Left colon (tissue), 2 donors: ENCODE results near the gene IFNG. TPM values are rescaled to one million over a fixed set of nuclear protein-coding genes. Genes with fewer than 3 reads are reported as not detected.
"Not testable (repeated sequence)": the region's sequence is repeated elsewhere in the genome, so short reads cannot be mapped to it uniquely, and the experiment has no call there.

ENCODE experiments used
- ATAC-seq: fragments of 200-7000 bp; cut with Tn5 transposase; one replicate; pipeline ENCODE4 v1.9.1; 2020; ENCODE audit warnings: mild to moderate bottlenecking, moderate library complexity
- DNase-seq, 2 donors: peaks; one replicate each; pipeline ENCODE4 v3.0.0-alpha.2; 2020
- intact Hi-C, 2 donors: fragments of 100-400 bp; cut with DNase I in 1 of 2; cut with micrococcal nuclease in 1 of 2; formaldehyde crosslinking; loops; one replicate each; pipeline versions ENCODE4 v1.11.2 to v1.14.0; 2022; cut with DNase I, micrococcal nuclease
- long read RNA-seq: library from polyadenylated mRNA; unstranded; transcript quantifications from one replicate; pipeline ENCODE4 v2.0.0, GENCODE V29; 2021
- total RNA-seq, 2 donors: library from RNA; stranded (reverse); fragmentation: NEBNext Ultra II Directional; extraction: Animal tissue kit (Norgen Biotek cat#: 25700); gene quantifications; one replicate each; pipeline ENCODE4 v1.2.1, GENCODE V29; 2021
- donor health status: DM: no; HTN: no; CAD: no.
- donor health status: DM: yes; HTN: yes; CAD: no.

IFNG gene
- total RNA-seq = not detected
- long read RNA-seq = 0 reads

DNA sequence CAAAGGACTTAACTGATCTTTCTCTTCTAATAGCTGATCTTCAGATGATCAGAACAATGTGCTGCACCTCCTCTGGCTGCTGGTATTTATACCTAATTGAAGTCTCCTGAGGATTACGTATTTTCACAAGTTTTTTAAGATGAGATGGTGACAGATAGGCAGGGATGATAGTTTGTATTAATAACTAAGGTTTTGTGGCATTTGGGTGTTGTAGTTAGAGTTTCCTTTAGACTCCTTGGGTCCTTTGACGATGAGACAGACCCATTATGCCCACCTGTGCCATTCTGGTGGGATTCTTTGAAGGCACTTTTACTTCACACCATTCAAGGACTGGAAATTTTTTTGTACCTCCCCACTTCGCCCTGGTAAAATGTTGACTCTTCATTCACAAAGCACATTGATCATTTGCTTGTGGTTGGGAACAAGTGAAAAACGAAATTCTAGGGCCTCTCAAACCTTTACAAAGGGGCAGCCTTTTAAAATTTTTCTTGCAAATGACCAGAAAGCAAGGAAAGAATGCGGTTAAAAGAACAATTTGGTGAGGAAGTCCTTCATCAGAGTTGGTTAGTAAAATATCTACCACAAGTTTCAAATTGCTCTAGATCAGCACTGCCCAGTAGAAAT is at the start of gene IFNG:
Gene IFNG, minus strand, starts transcription at position 60 of the 624 bp plus-strand sequence. CDS start 125 bp downstream, outside the sequence.
- ATAC-seq (no peak), DNase-seq (no peak)
- intact Hi-C loops = no loop called here

DNA sequence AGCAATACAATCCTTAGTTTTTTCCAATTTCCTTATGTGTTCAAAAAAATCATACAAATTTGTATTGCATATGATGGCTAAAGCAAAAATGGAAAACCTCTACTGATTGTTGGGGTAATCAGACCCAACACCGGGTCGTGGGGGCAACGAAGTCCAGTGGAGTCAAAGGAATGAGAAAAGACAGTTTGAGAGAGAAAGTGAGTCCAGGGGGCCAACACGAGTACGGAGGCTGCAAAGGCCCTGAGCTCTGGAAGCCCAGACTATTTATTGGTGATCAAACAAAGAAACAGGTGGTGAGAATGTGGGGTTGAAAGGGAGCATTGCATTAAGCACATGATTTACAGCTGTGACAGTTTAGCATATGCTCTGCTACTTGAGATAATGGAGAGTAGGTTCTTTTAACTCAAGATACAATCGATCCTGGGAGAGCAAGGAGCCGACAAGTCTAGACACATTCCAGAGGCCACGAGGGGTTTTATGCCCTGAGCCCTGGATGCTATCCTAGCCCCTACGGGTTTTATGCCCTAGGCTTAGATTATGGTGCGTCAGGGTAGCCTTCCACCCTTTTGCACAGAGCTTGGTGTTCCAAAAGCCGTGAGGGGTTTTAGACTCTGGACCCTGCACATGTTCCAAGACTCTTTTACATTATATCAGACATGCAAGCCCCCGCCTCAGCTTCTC is 49.6 kb upstream of the IFNG start:
- DNase-seq, intact Hi-C loops, ATAC-seq: not testable (repeated sequence)

DNA sequence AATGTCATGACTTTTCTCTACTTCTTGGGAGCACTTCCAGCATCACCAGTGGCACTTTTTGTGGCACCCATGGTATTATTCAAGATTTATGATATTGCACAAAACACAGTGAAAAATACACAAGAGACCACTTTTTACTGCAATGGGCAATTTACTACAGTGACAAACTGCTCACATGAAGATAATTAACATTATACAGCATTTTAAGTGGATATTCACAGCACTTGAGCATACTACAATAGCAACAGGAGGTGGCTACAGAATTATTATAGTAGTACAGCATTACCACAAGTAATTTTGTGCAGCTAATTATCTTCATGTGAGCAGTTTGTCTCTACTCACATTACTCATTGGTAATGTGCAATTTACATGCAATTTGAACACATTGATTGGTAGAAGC is 47.7 kb upstream of the IFNG start:
- intact Hi-C loops = no loop called here
- ATAC-seq (no peak), DNase-seq (no peak)

DNA sequence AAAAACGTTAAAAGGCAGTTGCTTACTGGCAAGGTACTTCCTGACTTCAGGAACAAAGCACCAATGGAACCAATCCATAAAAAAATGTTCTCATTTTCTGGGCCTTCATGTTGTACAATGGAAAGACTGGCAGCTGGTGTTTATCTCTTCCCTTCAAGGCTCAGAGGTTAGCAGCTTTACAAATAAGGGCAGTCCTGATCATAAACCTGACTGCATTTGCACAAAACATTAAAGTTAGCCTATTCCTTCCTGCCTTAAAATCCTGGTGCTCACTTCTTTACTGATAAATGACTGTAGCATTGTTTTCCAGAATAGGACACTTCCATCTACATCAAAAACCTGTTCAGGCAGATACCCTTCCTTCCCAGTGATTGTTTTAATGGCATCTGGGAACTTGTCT is 46.9 kb upstream of the IFNG start:
- ATAC-seq (no peak), DNase-seq (no peak)
- intact Hi-C loops = no loop called here

GRCh38 chr12:68203460-68203875 is 43.9 kb upstream of the IFNG start:
- ATAC-seq (no peak), DNase-seq (no peak)
- intact Hi-C loops = no loop called here

DNA sequence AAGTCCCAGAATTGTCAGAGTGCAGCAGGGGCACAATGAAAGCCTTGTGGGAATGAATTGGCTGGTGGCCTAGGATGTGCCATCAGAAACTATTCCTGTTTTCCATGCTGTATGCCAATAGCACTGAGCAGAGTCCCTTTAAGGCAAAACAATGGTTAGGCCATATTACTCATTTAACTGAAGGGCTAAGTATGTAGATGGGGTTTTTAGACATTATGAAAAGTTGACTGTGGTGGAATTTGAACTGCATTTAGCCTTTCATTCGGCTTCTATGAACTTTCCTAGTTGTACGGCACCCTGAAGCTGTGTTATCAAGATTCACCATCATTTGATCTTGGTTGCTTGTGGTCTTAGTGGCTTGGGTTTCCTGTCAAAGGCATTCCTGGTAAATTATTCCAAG is 41.3 kb upstream of the IFNG start:
- no peak for ATAC-seq
- intact Hi-C loops = no loop called here
- DNase-seq = no peak

DNA sequence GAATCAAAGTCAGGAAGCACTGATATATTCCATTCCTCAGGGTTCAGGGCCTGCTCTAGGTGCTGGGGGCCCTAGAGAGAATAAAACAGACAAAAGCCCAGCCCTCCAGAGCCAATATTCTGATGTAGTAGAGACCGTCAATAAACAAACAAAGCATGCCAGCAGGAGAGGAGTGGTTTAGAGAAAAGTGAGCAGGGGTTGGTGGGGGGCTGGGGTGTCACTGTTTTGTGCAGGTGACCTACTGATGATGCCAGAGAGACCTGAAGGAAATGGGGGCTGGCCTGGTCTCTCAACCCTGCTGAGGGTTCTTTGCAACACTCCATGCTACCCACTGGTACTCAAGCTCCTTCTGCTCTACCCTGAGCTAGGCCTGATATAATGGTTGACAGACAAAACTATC is 39.6 kb upstream of the IFNG start:
- intact Hi-C loops = no loop called here
- ATAC-seq (no peak), DNase-seq (no peak)

GRCh38 chr12:68198507-68199086 is 39.1 kb upstream of the IFNG start:
- no peak for DNase-seq
- no peak for ATAC-seq
- intact Hi-C loops = no loop called here

DNA sequence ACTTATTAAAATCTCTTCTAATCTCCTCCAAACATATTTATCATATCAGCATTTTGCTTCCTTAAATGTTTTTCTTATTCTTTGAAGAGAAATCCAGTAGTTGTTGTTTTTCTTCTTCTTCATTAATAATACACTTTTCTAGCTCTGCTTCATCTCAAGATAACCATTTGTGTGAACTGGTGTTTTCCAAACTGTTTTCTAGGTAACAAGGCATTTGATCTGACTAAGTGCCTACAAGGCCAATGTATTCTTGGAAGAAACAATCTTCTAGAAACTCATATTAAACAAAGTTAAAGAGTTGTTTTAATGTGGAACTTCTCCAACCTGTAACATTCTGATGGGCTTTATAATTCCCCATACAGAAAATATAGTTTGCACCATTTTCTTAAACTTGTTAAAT is 30.8 kb upstream of the IFNG start:
- ATAC-seq = no peak
- intact Hi-C loops = no loop called here
- no peak for DNase-seq

- ATAC-seq (no peak), DNase-seq (no peak)
- intact Hi-C loops = no loop called here
Measured at GRCh38 chr12:68189821-68190242, 30.3 kb upstream of the IFNG start.

DNA sequence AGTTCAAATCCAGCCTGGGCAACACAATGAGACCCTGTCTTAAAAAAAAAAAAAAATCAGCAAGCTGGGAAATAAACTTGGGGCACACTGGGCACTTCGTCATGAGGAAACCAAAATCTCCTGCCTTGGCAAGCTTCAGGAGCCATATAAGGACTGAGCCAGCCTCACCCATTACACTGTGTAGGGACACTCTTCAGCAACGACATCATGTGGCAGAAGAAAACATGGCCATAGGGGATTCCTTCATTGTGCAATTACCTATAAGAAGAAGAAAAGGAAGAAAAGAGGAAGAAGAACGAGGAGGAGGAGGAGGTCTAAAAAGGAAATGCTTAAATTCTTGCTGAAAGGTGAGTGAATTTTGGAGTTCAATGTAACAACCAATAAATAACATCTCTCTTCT is 26.1 kb upstream of the IFNG start:
- DNase-seq (no peak), ATAC-seq (no peak)
- intact Hi-C loops = no loop called here

GRCh38 chr12:68180792-68181744 is 21.5 kb upstream of the IFNG start:
- intact Hi-C loops = no loop called here
- ATAC-seq = no peak
- no peak for DNase-seq

- DNase-seq = no peak
- intact Hi-C loops = no loop called here
- ATAC-seq = no peak
Measured at GRCh38 chr12:68178774-68179439, 19.4 kb upstream of the IFNG start.

GRCh38 chr12:68178184-68178583 is 18.6 kb upstream of the IFNG start:
- ATAC-seq (no peak), DNase-seq (no peak)
- intact Hi-C loops = no loop called here

DNA sequence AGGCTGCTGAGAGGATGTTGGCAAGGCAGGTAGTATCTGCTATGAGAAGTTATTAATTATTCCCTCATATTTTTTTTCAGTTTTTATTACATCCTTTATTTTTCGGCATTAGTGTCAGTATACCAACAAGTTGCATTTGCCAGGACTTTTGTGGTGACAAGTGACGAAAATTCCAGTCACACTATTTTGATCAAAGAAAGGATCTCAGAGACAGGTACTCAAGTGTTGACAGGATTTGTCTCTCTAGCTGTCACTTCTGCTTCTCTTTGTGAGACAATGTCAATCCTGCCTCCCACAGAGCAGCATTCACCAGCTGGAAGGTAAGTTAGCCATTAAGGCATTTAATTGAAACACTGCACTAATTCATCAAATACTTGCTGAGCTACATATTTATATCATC is 18.0 kb upstream of the IFNG start:
- DNase-seq = no peak

GRCh38 chr12:68176257-68176656 is 16.7 kb upstream of the IFNG start:
- no peak for ATAC-seq
- no peak for DNase-seq
- intact Hi-C loops = no loop called here

More for the DNA sequence above, 18.0 kb upstream of the IFNG start:
- intact Hi-C loops = no loop called here
- no peak for ATAC-seq

- ATAC-seq = no peak
- DNase-seq = no peak
- intact Hi-C loops = no loop called here
Measured at GRCh38 chr12:68175557-68176061, 16.1 kb upstream of the IFNG start.

GRCh38 chr12:68174761-68175160 is 15.2 kb upstream of the IFNG start:
- DNase-seq, intact Hi-C loops, ATAC-seq: not testable (repeated sequence)

DNA sequence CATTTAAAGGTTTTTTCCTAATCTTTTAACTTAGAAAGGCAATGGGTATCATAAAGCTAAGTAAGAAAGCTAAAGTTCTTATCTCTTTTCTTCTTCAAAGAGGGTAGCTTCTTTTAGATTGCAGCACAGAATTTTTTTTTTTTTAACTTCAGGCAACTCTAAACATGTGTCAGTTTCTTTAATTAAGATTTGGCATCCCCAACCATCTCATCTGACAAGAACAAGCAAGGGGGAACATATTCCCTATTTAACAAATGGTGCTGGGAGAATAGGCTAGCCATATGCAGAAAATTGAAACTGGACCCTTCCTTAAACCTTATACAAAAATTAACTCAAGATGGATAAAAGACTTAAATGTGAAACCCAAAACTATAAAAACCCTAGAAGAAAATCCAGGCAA is 14.3 kb upstream of the IFNG start:
- DNase-seq = no peak
- ATAC-seq = no peak
- intact Hi-C loops = no loop called here
